Measurements from ENCODE around the gene SLC4A1.

- TF ChIP-seq ZNF8 (CRISPR knock-in tag; IDR thresholded peaks at IDR 0.05), result no peak
- TF ChIP-seq ZNF70 (CRISPR knock-in tag; IDR thresholded peaks at IDR 0.05), result no peak
These were observed 1.8 kb upstream of the SLC4A1 start for GRCh38 chr17:44269535-44270240.

Data from SK-N-SH treated with all-trans-retinoic acid at 6 μM for 48 hours (cell line).